NCI-H446 treated with DMSO at 0.1 percent for 48 hours (cell line): ENCODE data around the gene ZNF484.
"Not testable (repeated sequence)": the region's sequence is repeated elsewhere in the genome, so short reads cannot be mapped to it uniquely, and the experiment has no call there.

Experiments
- DNase-seq: peaks from one replicate; lab custom pipeline; 2025; lab: John Stamatoyannopoulos, UW

Gene ZNF484

GRCh38 chr9:92860867-92861266 is 17.0 kb downstream of the ZNF484 start:
- DNase-seq, result no peak

GRCh38 chr9:92857236-92857635 is 20.6 kb downstream of the ZNF484 start:
- DNase-seq, result no peak

GRCh38 chr9:92853716-92854115 is 24.1 kb downstream of the ZNF484 start:
- DNase-seq, result no peak

GRCh38 chr9:92850898-92851297 is 26.9 kb downstream of the ZNF484 start:
- DNase-seq, result no peak

- not testable (repeated sequence) for DNase-seq
Observed at GRCh38 chr9:92848740-92849139, 29.1 kb downstream of the ZNF484 start.

GRCh38 chr9:92846662-92847145 is 31.1 kb downstream of the ZNF484 start:
- DNase-seq, result no peak

- DNase-seq, result not testable (repeated sequence)
Observed at GRCh38 chr9:92838411-92838810, 39.4 kb downstream of the ZNF484 start.

GRCh38 chr9:92837191-92837590 is 40.6 kb downstream of the ZNF484 start:
- no peak for DNase-seq

GRCh38 chr9:92829420-92829819 is 48.4 kb downstream of the ZNF484 start:
- no peak for DNase-seq

- not testable (repeated sequence) for DNase-seq
Observed at GRCh38 chr9:92825065-92825464, 52.8 kb downstream of the ZNF484 start.

GRCh38 chr9:92820964-92821363 is 56.9 kb downstream of the ZNF484 start:
- no peak for DNase-seq

GRCh38 chr9:92819898-92820297 is 57.9 kb downstream of the ZNF484 start:
- not testable (repeated sequence) for DNase-seq

- not testable (repeated sequence) for DNase-seq
Observed at GRCh38 chr9:92809629-92810326, 68.1 kb downstream of the ZNF484 start.

- DNase-seq, result no peak
Observed at GRCh38 chr9:92808726-92809451, 68.9 kb downstream of the ZNF484 start.

GRCh38 chr9:92807757-92808725 is 69.8 kb downstream of the ZNF484 start:
- no peak for DNase-seq

- no peak for DNase-seq
Observed at GRCh38 chr9:92807031-92807756, 70.6 kb downstream of the ZNF484 start.

GRCh38 chr9:92804727-92805126 is 73.1 kb downstream of the ZNF484 start:
- no peak for DNase-seq

- DNase-seq, result no peak
Observed at GRCh38 chr9:92798358-92798757, 79.5 kb downstream of the ZNF484 start.

GRCh38 chr9:92796337-92796804 is 81.5 kb downstream of the ZNF484 start:
- not testable (repeated sequence) for DNase-seq

GRCh38 chr9:92795598-92796336 is 82.1 kb downstream of the ZNF484 start:
- no peak for DNase-seq
